DMS53 treated with DMSO at 0.1 percent for 48 hours (cell line): ENCODE results near the gene ABCB8.

ENCODE experiments used
- DNase-seq: peaks from one replicate; lab custom pipeline; 2025; ENCODE audit not compliant: unreplicated experiment; lab: John Stamatoyannopoulos, UW

The ABCB8 gene

GRCh38 chr7:151056666-151057505, 28.6 kb downstream of the ABCB8 start:
- DNase-seq, result no peak

GRCh38 chr7:151057506-151057988, 29.3 kb downstream of the ABCB8 start, which contains the start of gene CDK5:
TSS of gene CDK5 (minus strand) at chr7:151057897. CDS start at chr7:151057848, 49 bp downstream.
- DNase-seq, result no peak

DNA sequence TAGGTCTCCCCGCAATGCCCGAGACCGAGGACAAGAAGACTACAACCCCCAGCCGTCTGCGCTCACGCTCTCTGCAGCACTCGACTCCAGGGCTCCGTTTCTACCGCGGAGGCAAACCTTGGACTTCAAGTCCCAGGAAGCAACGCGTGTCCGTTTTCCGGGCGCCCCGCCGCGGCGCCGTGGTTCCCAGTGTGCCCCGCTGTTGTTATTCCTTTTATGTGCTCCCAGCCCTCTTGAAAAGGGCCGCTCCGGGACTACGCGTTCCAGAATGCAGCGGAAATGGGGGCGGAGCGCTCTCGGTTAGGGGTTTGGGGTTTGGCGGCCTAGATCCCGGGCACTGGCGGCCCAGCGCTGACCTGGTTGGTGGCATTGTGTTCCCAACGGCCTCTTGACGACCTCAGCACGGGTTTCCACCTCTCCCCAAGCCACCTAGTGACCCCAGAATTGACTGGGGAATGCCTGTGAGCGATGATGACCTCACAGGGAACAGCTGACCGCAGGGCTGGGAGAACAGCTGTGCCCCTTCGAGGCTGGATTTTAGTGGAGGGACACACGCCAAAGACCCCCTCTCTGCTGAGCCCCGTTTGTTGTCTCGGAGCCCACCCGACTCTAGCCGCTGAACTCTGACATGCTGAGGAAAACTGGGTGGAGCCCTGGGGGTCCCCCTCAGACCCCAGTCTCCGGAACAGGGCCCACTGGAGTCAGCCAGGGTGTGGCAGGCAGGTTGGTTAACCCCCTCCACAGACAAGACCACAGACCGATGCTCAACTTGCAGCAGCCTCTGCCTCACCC, 29.9 kb downstream of the ABCB8 start:
- DNase-seq, result peak; percentile 99

DNA sequence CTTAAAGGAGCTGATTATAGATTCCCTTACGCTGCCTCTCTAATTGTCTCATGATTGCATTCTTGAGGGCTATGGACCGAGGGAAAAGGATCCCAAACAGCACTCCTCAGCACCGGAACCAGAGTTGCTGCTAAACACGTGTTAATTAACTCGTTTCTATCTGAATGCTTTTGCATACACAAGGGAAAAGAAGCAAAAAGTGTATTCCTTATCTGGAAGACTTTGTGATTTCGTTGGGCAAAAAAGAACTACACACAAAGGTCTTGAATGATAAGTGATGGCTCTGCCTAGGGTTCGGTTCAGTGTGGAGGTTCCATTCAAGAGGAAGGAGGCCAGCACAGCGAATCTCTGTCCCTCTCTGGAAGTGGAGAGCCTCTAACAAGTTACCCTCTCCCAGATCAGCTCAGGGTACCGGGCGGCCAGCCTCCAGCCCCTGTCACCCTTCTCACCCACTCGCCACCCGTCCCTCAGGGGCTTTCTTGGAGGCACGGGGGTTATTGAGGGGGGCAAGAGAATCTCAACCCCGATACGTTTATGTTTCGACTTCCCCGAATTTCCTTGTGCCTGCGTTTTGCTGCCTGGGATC, 30.6 kb downstream of the ABCB8 start:
- peak; percentile 55 for DNase-seq

DNA sequence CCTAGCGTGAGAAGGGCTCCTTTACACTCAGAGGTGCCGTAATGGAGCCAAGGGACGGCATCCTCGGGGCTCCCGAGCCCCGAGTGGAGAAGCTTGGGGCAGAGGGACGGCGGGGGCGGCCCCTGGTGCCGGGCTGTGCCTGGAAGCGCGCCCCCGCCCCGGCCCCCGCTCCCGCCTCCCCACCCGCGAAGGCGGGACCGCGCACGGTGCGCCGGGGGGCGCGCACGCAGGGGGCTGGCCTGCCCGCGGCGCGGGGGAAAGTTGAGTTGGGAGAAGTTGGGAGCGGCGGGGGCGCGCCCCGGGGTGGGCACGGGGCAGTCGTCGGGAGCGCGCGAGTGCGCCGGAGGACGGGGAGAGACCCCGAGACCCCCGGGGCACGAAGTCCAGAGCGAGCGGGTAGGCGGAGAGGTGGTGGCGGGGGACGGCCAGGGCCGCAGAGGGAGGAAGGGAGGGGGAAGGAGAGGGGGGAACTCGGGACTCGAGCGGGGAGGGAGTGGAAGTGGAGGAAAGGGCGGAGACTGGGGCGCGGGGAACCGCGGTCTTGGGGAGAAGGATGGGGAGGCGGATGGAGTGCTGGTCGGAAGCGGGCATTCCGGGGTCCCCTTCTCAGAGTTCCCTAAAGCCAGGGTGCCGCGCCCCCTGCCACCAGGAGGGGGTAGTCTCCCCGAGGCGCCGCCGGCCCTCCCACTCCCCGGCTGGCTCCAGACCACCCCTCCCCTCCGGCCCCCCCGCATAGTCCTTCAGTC, 31.3 kb downstream of the ABCB8 start, which contains the start of gene SLC4A2:
Gene SLC4A2, plus strand, starts transcription at position 223 of the 746 bp plus-strand sequence. CDS start 2,399 bp downstream, outside the sequence.
- DNase-seq, result peak; percentile 54

GRCh38 chr7:151060113-151060415, 31.8 kb downstream of the ABCB8 start:
- DNase-seq, result no peak

DNA sequence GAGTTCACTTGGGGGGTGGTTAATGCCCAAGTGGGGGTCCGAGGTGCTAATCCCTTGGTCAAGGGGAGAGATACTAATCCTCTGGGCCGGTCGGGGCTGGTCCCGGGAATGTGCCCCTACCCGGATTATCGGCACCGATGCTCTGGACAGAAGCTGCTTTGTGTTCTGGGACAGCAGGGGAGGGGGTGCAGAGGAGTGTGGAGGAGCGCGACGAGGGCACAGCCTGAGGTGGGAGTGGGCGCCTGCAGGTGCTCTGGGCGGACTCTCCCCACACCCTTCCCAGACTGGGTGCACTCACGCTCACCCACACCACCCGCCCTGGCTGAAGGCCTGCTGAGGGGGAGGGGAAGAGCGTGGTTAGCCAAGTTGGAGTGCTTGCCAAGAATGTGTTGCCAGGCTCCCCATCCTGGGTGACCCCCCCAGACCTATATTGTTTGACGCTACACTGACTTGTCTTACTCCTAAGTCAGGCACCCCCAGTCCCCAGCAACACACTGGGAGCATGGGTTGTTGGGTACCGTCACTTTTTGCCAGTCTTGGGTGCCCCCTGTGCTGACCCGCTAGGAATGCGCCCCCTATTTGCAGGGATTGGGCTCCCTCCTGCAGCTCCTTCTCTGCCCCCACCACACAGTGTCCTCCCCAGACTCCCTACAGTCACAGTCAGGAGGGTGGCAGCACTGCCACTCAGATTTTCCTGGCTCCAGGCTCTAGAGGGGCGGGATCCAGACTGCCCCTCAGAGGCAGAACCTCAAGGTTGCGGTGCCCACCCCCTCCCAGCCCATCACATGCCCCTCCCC, 32.4 kb downstream of the ABCB8 start:
- no peak for DNase-seq

DNA sequence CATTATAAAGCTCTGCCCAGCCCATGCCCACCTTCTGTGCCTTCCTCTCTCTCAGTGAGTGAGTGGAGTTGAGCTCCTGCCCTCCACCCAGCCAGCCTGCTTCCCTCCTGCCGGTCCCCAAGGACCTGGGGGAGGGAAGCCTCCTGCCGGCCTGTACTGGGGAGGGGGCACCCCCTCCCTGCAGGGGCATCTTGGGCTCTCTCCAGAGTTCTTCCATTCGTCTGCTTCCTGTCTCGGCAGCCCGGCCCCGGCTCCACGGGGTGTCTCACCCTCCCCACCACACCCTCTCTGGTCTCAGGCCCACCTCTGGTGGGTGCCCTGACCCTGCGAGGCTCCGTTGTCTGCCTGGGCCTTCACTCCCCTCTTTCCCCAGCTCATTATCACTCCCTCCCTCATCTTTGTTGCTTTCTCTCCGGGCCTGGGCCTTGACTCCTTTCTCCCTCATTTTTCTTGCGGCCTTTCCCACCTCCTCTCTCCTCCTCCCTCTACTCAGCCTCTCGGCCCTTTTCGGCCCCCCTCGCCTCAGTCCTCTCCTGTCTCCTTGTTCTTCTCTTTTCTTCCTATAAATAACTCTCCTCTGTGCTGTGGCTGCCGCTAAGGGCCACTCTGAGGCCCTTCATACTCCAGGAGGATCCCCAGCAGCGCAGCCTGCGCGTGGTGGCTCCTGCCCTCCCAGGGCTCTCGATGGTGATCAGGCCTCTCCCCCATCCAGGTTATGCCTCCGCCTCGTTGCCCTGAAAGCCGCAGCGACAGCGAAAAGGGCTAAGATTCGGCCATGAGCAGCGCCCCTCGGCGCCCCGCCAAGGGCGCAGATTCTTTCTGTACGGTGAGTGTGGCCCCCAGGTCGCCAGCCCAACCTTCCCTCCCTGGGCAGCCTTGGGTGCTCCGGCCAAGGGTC, 33.2 kb downstream of the ABCB8 start:
- no peak for DNase-seq

- DNase-seq, result no peak
These were observed 33.8 kb downstream of the ABCB8 start for GRCh38 chr7:151062111-151062398.

- DNase-seq, result peak; percentile 96
These were observed 34.4 kb downstream of the ABCB8 start for GRCh38 chr7:151062399-151063211.

DNA sequence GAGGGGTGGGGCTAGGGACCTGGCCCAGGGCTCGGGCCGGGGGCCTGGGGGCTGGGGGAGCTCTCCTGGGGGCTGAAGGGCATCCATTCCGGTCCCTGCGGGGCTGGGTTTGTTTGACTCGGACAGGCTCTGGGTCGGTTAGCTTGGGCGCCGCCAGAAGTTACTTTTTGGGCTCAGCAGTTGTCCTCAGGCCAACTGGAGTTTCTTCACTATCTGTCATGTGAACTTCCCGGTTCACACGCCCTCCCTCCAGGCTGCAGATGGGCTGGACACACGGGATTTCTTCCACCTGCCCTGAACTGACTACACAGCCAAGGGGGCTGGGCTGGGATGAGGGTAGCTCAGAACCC, 34.9 kb downstream of the ABCB8 start:
- DNase-seq, result peak; percentile 19

DNA sequence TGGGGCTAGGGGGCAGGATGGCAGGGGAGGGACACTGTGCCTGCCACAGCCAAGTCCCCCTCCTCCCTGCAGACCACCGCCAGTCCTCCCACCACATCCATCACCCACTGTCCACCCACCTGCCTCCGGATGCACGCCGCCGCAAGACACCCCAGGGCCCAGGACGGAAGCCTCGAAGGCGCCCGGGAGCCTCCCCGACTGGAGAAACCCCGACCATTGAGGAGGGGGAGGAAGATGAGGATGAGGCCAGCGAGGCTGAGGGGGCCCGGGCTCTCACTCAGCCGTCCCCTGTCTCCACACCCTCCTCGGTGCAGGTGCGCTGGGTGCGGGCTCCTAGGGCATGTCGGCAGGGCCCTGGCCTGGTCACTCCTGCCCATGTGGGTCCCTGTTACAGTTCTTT, 36.2 kb downstream of the ABCB8 start:
- DNase-seq, result no peak

GRCh38 chr7:151064993-151065392, 36.7 kb downstream of the ABCB8 start:
- DNase-seq, result no peak

DNA sequence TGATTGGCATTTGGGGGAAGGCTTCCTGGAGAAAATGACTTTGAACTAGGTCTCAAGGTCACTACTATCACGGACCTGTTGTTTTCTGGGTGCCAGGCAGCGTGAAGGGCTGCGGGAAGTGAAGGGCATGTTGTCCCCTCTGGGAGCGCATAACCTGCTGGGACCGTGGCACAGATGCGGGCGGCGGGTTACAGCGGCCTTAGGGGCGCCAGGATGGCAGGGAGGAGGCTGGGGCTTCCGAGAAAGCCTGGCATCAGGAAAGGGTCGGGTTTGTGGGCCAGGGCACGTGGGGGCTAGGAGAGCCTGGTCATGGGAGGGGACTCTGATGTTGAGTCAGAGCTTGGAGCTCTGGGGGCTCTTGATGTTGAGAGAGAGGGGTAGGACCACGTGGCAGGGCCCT, 37.3 kb downstream of the ABCB8 start:
- DNase-seq, result no peak

DNA sequence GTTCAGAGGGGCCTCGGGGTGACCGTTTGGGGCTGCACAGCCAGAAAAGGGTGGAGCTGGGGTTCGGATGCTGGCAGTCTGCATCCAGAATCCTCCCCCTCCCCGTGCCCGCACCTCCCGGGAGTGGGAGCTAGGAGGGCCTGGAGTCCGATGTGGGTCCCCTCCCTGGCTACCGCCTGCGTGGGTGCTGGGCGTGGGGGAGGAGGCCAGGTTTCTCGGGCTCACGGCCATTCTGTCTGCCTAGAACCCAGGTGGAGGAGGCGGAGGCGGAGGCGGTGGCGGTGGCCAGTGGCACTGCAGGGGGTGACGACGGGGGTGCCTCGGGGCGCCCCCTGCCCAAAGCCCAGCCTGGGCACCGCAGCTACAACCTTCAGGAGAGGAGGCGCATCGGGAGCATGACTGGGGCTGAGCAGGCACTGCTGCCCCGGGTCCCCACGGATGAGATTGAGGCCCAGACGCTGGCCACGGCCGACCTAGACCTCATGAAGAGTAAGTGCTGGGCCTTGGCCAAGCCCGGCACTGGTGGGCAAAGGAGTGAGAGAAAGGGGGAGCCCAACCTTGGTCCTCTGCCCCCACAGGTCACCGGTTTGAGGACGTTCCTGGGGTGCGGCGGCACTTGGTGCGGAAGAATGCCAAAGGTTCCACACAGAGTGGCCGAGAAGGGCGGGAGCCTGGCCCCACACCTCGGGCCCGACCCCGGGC, 38.2 kb downstream of the ABCB8 start:
- no peak for DNase-seq

- no peak for DNase-seq
These were observed 40.0 kb downstream of the ABCB8 start for GRCh38 chr7:151068069-151068773.

DNA sequence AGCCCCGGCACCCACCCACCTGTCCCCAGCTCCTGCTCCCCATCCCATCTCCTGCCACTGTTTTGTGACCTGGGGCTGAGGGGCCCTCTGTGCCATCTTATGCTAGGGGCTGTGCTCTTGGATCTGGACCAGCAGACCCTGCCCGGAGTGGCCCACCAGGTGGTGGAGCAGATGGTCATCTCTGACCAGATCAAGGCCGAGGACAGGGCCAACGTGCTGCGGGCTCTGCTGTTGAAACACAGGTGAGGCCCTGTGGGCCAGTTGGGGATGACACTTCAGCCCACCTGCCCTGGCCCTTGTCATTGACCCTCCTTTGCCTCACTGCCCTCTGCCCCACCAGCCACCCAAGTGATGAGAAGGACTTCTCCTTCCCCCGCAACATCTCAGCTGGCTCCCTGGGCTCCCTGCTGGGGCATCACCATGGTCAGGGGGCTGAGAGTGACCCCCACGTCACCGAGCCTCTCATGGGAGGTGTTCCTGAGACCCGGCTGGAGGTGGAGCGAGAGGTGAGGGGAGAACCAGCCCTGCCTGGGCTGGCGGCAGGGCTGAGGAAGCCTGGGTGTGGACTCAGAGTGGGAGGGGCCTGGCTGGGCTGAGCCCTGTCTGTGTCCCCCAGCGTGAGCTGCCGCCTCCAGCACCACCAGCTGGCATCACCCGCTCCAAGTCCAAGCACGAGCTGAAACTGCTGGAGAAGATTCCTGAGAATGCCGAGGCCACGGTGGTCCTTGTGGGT, 41.8 kb downstream of the ABCB8 start:
- no peak for DNase-seq
